T-helper 2 cell treated with Interferon-gamma antibody and Interleukin-4, amounts not matched to agents 100 ng/mL and 5 ng/mL, for 36 hours (primary cell): Measurements from ENCODE around the gene TBX21. TPM values are rescaled to one million over a fixed set of nuclear protein-coding genes. Genes with fewer than 3 reads are reported as not detected.

Source experiments
- intact Hi-C: fragments of 100-400 bp; cut with micrococcal nuclease; formaldehyde crosslinking; loops from one replicate; pipeline ENCODE4 v1.15.1; 2023
- total RNA-seq: library from RNA; stranded (reverse); gene quantifications from 2 replicates; pipeline ENCODE4 v1.2.3, GENCODE V29; 2022

The TBX21 gene
- total RNA-seq, 1 donor from 2014 or later: 9.4 TPM

DNA sequence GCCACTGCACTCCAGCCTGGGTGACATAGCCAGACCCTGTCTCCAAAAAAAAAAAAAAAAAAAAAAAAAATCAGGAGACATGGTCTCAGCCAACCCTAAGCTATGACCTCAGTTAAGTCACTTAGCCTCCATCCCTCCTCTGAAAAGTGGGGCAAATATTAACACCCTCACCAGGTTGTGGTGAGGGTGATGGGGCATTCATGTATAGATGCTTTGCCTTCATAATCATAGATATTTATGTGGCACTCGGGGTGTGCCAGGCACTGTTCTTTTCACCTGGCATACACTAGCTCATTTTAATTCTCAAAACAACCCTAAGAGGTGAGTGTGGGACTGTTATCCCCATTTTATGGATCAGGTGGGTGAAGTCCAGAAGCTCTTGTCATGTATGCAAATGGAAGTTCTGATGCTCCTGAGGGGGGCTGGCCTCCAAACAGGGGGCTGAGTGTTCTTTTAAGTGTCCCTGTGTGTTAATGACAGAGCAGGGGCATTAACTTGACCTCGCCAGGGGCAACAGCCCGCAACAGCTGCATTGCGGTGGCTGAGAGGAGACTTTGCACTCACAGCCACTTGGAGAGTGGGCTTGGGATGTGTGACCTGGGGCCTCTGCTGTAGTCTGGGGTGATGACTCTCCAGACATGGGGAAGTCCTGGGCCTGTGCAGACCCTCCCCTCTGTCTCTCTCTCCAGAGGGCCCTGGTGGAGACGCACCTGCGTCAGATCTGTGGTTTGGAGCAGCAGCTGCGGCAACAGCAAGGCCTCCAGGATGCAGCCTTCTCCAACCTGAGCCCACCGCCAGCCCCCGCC is 34.9 kb upstream of the TBX21 start:
- intact Hi-C loops: loop anchor here (1.0 to 5.0 kb wide), 3 partner anchors 19 to 44 kb away; partner anchors contain the start of gene TBX21

DNA sequence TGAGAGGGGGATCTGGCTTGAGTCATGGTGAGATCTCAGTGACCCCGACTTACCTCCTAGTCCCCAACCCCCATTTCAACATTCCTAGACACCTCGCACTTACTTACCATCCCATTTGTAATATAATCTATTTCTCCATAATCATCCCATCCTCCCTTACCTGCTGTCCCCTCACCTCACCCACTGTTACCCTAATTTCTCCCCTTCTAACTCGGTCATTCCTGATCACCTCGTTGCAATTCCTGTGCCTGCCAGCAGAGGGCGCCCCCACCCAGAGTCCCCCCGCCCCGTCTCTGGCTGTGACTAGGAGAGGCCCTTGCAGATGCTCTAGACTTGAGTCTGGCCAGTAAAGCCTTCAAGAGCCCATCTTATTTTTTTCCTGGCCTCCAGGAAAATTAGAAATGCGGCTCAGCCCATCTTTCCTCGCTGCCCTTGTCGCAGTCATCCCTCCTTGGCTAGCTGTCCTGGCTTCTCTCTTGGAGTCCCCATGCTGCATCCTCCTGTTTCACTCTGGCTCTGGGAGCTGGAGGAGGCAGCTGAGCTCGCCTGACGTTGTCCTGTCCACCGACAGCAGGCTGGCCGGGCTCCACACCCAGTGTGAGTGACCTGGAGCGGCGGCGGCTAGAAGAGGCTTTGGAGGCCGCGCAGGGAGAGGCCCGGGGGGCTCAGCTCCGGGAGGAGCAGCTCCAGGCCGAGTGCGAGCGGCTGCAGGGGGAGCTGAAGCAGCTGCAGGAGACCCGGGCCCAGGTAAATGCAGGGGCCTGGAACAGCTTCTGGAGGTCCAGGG is 34.1 kb upstream of the TBX21 start:
- intact Hi-C loops: loop anchor here (1.0 to 5.0 kb wide), 4 partner anchors 18 to 103 kb away; partner anchors contain the start of gene TBX21

DNA sequence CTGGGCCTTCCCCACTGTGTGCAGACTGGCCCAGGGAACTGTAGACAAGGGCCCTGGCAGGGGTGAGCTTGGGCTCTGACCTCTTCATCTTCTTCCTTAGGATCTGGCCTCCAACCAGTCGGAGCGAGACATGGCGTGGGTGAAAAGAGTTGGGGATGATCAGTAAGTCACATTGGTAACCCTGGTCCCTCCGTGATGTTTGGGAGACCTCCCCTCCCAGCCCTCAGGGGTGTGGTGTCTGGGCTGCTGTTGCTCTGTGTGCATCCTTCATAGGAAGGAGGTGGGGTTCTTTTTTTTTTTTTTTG is 33.5 kb upstream of the TBX21 start:
- intact Hi-C loops: loop anchor here (1.0 to 5.0 kb wide), 3 partner anchors 17 to 103 kb away; partner anchors contain the start of gene TBX21

DNA sequence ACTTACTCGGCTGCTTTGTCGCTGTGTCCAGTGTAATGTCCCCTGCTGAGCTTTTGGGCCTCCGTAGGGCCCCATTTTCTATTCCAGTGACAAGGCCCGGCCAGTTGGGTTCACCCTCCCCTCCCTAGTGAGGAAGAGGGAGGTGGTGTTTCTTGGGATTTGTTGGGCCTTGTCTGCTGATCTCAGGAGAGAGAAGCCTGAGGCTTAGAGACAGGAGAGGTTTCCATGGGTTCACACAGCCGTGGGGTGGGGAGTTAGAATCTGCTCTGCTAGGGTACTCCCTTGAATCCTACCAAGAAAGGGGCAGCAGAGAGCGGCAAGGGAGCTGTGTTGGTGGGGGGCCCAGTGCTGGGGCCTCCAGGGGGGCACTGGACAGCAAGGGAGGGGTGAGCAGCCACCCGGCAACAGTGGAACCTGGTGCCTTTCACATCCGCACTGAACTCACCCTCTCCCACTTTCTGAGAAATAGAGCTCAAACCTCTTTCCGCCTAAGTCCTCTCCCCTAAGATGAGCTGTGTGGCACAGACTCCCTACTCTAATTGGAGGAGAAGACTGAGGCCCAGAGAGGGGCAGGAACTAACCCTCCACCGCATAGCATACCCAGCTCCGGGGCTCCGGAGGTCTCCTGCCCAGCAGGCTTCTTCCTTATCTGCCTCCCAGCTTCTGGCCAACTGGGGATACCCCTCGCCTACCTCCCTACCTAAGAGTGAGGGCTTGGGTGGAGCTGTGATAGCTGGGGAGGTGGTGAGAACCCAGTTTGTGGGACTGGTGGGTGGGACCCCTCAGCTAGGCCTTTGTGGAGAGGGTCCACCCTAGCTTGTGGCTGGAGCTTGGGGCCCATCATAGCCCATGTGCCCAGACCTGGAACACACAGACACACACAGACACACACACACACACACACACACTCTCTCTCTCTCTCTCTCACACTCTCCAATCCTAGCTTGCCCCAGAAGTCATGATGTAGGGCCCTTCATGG is 32.3 kb upstream of the TBX21 start:
- intact Hi-C loops: no loop called here

DNA sequence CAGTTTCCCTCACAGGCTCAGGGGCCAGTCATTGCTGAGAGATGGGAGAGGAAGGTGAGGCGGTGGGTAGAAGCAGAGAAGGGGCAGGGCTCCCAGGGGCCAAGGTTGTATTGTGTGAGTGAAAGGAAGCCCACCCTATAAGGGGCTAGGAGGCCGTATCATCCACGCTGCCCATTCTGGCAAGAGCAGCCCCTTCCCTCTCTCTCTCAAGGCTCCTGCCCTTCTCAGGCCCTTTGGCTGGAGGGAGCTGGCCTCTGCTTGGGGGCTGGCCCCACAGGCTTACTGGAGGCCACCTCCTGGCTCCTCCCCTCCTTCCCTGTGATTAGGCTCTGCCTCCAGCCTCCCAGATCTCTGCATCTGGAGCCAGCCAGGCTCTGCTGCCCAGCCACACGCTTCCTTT is 31.4 kb upstream of the TBX21 start:
- intact Hi-C loops: no loop called here

DNA sequence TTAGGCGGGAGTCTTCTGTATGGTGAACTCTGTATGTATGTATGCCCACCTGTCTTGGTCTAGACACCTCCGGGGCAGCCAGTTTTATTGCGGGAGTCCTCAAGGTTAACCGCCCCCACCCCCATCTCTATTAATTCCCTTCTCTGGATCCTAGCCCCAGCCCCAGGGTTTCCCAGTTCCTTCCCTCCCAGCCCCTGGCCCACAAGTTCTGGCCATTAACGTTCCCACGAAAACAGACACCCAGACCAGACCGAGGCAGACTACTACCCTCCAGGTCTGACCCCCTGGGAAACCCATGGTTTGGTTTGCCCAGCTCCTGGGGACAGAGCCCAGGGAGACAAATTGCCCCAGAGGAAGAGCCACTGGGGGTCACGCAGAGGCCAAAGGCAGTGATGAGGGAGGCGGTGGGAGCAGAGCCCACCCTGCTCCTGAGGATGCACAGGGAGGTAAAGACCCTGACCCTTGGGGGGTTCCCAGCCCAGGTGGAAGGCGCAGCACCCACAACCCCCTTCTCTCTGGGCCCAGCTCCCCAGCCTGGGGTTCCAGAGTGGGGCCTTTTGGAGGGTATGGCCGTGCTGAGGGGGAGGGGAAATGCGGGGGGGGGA is 30.5 kb upstream of the TBX21 start:
- intact Hi-C loops: no loop called here

DNA sequence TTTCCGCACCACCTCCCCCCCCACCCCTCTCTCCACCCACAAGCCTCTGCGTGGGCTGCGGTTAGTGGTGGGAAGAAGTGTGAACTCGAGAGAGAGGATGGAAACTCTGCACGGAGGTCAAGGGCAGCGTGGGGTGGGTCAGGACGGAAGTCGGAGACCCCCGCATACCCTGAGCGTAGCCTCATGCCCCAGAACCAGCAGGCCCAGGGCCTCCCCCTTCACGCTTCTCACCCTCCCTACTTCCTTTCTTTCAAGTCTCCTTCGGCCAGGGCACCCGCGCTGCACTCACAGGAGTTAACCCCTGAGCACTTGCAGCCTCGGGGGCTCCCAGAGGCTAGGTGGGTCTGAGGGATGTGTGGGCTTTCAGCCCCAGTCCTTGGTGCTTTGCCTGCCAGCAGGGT is 29.8 kb upstream of the TBX21 start:
- intact Hi-C loops: no loop called here

DNA sequence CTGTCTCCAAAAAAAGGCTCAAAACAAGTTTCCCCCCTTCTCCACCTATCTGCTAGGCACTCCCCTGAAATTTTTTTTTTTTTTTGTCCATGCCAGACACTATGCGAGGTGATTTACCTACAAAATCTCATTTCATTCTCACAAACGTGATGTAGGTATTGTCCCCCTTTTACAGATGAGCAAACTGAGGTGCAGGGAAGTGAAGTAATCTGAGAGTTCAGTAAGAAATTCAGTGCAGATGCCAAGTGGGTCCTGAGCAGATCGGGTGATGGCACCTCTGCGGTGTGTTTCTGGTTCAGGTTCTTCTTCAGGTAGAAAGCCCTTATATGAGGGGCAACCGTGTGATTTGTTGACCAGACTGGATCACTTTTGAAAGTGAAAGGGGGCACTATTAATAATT is 29.4 kb upstream of the TBX21 start:
- intact Hi-C loops: no loop called here

DNA sequence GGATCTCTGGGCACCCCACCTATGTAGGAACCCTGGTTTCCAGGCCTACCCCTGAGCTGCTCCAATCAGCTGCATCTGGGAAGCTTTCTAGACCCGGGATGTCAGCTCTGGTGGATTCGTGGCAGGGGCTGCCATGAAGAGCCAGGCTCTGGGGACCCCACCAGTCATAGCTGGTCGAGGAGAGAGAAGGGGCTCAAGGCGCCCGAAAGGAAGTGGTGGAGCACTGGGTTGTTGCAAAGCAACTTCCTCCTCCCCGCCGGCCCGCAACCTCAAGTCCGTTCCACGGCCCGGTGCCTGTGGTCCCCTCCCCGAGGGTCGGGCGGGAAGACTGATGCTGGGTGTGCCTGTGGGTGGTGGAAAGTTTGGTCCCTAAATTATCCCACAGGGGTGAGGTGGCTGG is 28.9 kb upstream of the TBX21 start:
- intact Hi-C loops: no loop called here

DNA sequence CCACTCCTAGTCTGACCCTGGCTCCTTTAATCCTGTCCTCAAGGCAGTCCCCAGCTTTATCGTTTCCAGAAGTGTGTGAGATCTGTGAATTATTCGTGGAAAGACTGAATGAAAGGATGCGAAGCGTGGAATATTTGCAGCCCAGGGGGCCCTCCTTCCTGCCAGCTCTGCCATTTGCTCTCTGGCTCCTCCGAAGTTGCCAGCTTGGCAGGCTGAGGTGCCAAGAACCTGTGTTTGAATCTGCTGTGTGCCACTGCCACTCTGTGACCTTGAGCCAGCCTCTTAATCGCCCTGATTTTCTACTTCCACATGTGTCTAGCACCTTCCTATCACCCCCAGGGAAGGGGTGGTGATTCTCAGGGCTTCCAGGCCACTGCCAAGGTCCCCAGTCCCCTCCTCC is 28.3 kb upstream of the TBX21 start:
- intact Hi-C loops: no loop called here

DNA sequence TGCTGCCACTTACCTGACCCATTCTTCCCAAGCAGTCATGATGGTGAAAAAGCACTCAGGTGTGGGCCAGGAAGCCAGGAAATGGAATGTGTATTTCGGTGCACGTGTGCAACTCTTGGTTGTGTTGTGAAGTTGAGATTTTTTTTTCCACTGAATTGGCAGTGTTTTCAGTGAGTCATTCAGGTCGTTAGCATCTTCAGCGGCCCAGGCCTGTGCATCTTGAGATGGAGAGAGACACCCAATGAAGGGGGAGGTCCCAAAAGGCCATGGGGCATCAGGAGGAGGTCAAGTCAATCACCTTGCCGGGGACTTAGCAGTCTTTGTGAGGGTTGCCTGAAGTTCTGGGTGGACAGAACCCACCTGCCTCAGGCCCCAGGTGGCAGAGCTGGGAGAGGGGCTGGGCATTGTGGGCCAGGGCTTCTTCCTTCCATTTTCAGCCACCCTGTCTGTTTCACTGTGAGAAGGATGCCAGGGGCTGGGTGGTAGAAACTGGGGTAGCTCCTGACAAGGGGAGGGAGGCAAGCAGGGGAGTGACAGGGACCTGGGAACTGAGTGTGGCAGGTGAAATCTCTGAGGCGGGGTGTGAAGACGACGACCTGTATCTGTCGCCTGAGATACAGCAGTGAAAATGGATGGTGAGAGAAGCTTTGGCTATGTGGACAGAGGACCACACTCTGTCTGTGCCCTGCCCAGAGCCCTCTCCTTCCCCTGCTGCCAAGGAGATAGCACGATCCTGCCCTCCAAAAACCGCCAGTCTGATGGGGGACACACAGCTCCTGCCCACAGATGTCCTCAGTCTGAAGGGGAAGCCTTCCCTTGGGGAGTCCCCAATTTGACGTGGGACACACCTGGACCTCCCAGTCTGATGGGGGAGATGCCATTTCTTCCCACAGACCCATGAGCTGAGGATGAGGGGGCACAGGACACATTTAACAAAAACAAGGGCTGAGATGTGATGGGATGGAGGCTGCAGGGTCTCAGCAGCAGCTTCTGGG is 27.2 kb upstream of the TBX21 start:
- intact Hi-C loops: loop anchor here (2.0 kb wide), 1 partner anchor 27 kb away; the partner anchor contains the start of gene TBX21

DNA sequence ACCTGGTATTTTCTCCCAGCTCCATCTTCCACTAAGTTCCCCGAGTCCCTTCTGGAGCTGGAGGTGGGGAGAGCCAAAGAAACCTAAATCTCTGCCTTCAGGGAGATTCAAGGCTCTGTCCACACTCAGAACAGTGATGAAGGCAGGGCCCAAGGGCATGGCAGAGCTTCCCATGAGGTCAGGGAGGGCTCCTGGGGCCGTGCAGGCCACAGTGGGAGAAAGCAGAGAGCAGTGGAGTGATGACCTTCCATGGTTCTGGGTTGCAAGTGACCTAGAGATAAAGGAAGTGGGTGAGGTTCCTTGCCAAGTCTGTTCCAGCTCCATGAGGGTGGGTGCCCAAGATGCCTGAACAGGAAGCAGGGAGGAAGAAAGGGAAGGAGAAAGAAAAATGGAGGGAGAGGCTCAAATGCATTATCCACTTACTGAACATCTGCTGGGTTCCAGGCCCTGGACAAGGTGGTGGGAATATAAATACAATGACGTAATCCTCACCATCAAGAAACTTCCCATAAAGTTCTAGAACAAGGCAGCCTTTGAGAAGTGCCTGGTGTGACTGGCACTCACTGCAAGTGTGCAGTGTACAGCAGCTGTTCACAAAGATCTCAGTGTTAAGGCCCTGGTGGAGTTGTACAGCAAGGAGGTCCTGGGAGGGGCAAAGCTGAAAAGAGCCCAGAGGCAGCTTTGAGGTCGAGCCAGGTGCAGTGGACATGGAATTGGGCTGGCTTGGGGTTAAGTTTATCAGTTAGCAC is 25.8 kb upstream of the TBX21 start:
- intact Hi-C loops: loop anchor here (2.0 kb wide), 1 partner anchor 26 kb away; the partner anchor contains the start of gene TBX21

DNA sequence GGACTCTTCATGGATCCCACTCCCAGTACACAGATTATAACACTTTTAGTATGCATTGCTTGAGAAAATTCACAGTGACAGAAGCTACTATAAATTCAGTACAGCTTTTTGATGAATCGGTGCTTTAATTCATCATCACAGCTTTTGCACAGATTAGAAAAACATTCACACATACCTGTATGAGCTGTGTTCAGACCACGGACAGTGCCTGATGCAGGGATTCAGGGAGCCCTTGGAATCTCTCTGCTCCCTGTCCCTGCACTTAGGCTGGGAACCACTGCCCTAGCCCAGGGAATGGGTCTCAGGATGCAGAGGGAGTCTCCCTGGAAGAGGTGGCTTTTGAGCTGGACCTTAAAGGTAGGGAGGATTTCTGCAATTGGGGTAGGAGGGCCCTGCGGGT is 25.2 kb upstream of the TBX21 start:
- intact Hi-C loops: loop anchor here (2.0 kb wide), 1 partner anchor 25 kb away; the partner anchor contains the start of gene TBX21

DNA sequence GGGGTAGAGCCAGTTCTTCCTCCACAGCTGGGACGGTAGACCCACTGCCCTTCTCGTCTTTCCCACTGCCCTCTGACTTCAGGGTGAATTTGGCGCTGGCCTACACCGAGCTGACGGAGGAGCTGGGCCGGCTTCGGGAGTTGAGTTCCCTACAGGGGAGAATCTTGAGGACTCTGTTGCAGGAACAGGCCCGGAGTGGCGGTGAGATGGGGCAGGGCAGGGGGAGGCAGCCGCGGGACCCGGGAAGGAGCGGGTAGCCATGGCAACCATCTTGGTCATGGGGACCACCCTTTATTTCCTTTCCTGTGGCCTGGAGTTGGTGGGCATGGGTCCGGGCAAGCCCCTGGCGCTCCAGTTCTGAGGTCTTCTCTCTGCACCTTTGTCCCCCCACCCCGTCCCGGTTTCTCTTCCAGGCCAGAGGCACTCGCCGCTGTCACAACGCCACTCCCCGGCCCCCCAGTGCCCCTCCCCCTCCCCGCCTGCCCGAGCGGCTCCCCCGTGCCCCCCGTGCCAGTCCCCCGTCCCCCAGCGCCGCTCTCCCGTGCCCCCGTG is 24.6 kb upstream of the TBX21 start:
- intact Hi-C loops: no loop called here

DNA sequence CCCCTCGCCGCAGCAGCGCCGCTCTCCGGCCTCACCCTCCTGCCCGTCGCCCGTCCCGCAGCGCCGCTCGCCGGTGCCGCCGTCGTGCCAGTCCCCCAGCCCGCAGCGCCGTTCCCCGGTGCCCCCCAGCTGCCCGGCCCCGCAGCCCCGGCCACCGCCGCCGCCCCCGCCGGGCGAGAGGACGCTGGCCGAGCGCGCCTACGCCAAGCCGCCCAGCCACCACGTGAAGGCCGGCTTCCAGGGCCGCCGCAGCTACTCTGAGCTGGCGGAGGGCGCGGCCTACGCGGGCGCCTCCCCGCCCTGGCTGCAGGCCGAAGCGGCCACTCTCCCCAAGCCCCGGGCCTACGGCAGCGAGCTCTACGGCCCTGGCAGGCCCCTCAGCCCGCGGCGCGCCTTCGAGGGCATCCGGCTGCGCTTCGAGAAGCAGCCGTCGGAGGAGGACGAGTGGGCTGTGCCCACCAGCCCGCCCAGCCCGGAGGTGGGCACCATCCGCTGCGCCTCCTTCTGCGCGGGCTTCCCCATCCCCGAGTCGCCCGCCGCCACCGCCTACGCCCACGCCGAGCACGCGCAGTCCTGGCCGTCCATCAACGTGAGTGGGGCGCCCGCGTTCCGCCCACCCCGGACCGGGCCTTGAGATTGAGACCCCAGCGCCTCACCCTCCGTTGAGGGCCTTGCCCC is 24.0 kb upstream of the TBX21 start:
- intact Hi-C loops: no loop called here

DNA sequence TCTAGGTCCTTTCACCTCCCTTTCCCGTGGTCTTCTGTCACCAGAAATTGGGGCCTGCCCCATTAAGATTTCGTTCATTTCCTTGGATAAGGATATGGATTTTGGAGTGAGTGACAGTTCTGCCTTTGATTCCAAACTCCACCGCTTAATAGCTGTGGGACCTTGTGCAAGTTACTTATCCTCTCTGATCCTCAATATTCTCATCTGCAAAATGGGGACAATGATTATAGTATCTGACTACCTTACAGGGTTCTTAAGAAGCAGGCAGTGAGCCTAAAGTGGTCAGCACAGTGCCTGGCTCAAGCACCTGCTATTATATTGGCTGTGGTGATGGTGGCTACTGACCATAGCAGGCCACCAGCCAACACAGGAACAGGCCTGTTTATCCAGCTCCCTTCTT is 23.4 kb upstream of the TBX21 start:
- intact Hi-C loops: no loop called here

DNA sequence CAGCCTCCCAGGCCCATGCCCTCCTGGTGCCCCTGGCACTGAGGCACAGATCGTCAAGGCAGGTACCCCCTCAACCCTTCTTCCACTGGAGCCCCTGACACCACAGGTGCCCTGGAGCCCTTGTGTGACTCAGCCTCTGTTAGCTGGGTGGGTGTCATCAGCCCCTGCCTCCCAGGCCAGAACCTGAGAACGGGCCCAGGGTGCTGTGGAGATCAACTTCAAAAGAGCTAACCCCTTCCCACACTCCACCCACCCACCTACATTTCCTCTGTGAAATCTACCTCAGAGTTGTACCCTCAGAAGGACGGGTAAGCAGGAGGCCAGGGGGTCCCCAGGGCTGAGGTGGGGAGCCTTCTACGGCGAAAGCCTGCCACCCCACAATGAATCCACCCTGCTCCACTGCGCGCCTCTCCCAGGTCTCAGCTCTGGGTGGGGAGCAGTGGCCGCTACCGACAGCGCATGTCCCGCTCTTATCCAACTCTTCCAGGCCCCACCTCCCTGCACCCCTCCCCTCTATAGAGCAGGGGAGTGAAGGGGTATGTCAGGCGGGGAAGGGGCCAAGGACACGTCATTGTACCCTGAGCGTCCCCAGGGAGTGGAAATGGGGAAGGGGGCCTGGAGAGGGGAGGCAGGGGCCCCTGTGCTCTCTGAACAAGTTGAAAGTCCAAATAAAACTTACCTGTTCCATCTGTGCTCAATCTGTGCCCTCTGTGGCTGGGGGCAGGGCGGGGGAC is 21.5 kb upstream of the TBX21 start:
- intact Hi-C loops: no loop called here
